Head of caudate nucleus (tissue), 42 donors: ENCODE data around the gene RADIL.

Experiments used
- DNase-seq, 42 donors: peaks; one replicate each; pipeline versions ENCODE4 v3.0.0 to v3.0.0-alpha.2; 2020 to 2021; ENCODE audit warnings: mixed read lengths in 7 of 42
- intact Hi-C: fragments of 100-400 bp; cut with DNase I; formaldehyde crosslinking; loops from one replicate; pipeline ENCODE4 v1.15.0; 2022

The RADIL gene

GRCh38 chr7:4788627-4789189, 94.8 kb downstream of the RADIL start:
- no peak for DNase-seq
- intact Hi-C loops = no loop called here

GRCh38 chr7:4787947-4788626, 95.4 kb downstream of the RADIL start:
- no peak for DNase-seq
- intact Hi-C loops = no loop called here

GRCh38 chr7:4787541-4787940, 96.0 kb downstream of the RADIL start:
- intact Hi-C loops = no loop called here
- no peak for DNase-seq

- intact Hi-C loops = no loop called here
Observed at GRCh38 chr7:4786015-4786414, 97.5 kb downstream of the RADIL start.

GRCh38 chr7:4785371-4785770, 98.1 kb downstream of the RADIL start:
- intact Hi-C loops = no loop called here
- no peak for DNase-seq

More at GRCh38 chr7:4786015-4786414, 97.5 kb downstream of the RADIL start:
- DNase-seq = no peak

- intact Hi-C loops = no loop called here
- DNase-seq = no peak
Observed at GRCh38 chr7:4784799-4785198, 98.7 kb downstream of the RADIL start.

GRCh38 chr7:4783762-4784351, 99.7 kb downstream of the RADIL start:
- DNase-seq = no peak
- intact Hi-C loops = no loop called here

GRCh38 chr7:4783292-4783652, 100.2 kb downstream of the RADIL start:
- DNase-seq = no peak
- intact Hi-C loops = no loop called here

- intact Hi-C loops = no loop called here
- DNase-seq = peak in 39 of 42 donors; percentile 27 to 84 (median 64)
Observed at GRCh38 chr7:4782333-4783291, 100.9 kb downstream of the RADIL start.

- no peak for DNase-seq
- intact Hi-C loops = no loop called here
Observed at GRCh38 chr7:4781366-4782069, 102.0 kb downstream of the RADIL start.

GRCh38 chr7:4779118-4779517, 104.4 kb downstream of the RADIL start:
- intact Hi-C loops = no loop called here
- no peak for DNase-seq

GRCh38 chr7:4775848-4776623, 107.5 kb downstream of the RADIL start:
- DNase-seq = peak in 3 of 42 donors; percentile 29 to 54 (median 35)
- intact Hi-C loops = no loop called here

- DNase-seq = peak; percentile 95 to 100 (median 98)
- intact Hi-C loops = no loop called here
Observed at GRCh38 chr7:4775250-4775847, 108.2 kb downstream of the RADIL start, which contains the start of gene AP5Z1. Gene AP5Z1, plus strand, starts transcription at chr7:4775623. Its CDS starts 93 bp downstream, at chr7:4775716.

GRCh38 chr7:4774658-4775249, 108.8 kb downstream of the RADIL start:
- intact Hi-C loops = no loop called here
- DNase-seq = peak in 1 of 42 donors; percentile 37

GRCh38 chr7:4774007-4774406, 109.5 kb downstream of the RADIL start:
- intact Hi-C loops = no loop called here
- DNase-seq = no peak

- intact Hi-C loops = no loop called here
- DNase-seq = no peak
Observed at GRCh38 chr7:4772306-4772705, 111.2 kb downstream of the RADIL start.

GRCh38 chr7:4771737-4772136, 111.8 kb downstream of the RADIL start:
- no peak for DNase-seq
- intact Hi-C loops = no loop called here
